ENCODE measurements around the gene CNTN1. TPM values are rescaled to one million over a fixed set of nuclear protein-coding genes. Genes with fewer than 3 reads are reported as not detected.

CNTN1 gene
- total RNA-seq, 1 experiment from 2014 or later = not detected

- no peak for DNase-seq
- Histone ChIP-seq H3K36me3 (no peaks in the 10 kb centered on the region), H3K9me3 (no peaks in the 10 kb centered on the region; the same call in 1 of the 2 replicates), H3K4me3 (no peak overlapping the region), H3K27me3 (no peaks in the 10 kb centered on the region; the same call in 1 of the 2 replicates)
These were observed 319.7 kb downstream of the CNTN1 start for GRCh38 chr12:41011939-41012338.

- Histone ChIP-seq H3K9me3 (no peaks in the 10 kb centered on the region; the same call in 1 of the 2 replicates), H3K27me3 (no peaks in the 10 kb centered on the region; the same call in 1 of the 2 replicates), H3K36me3 (no peaks in the 10 kb centered on the region), H3K4me3 (no peak overlapping the region)
- DNase-seq = no peak
These were observed 321.8 kb downstream of the CNTN1 start for GRCh38 chr12:41013881-41014642.

GRCh38 chr12:41014643-41015020 lies 322.4 kb downstream of the CNTN1 start:
- DNase-seq = no peak
- Histone ChIP-seq H3K36me3 (no peaks in the 10 kb centered on the region), H3K9me3 (no peaks in the 10 kb centered on the region; the same call in 1 of the 2 replicates), H3K4me3 (no peak overlapping the region), H3K27me3 (no peaks in the 10 kb centered on the region; the same call in 1 of the 2 replicates)

GRCh38 chr12:41018010-41018409 lies 325.8 kb downstream of the CNTN1 start:
- no peak overlapping the region for H3K4me3 ChIP-seq
- H3K36me3 ChIP-seq = no peaks in the 10 kb centered on the region
- no peak for DNase-seq
- H3K27me3 ChIP-seq = no peaks in the 10 kb centered on the region; the same call in 1 of the 2 replicates
- no peaks in the 10 kb centered on the region for H3K9me3 ChIP-seq

GRCh38 chr12:41019461-41019860 lies 327.2 kb downstream of the CNTN1 start:
- Histone ChIP-seq H3K36me3 (no peaks in the 10 kb centered on the region), H3K4me3 (no peak overlapping the region), H3K27me3 (no peaks in the 10 kb centered on the region; the same call in 1 of the 2 replicates)

GRCh38 chr12:41023836-41024235 lies 331.6 kb downstream of the CNTN1 start:
- no peaks in the 10 kb centered on the region for H3K9me3 ChIP-seq
- H3K36me3 ChIP-seq = no peaks in the 10 kb centered on the region
- H3K27me3 ChIP-seq = no peaks in the 10 kb centered on the region
- no peak overlapping the region for H3K4me3 ChIP-seq
- DNase-seq = no peak

More at GRCh38 chr12:41019461-41019860, 327.2 kb downstream of the CNTN1 start:
- no peak for DNase-seq
- no peaks in the 10 kb centered on the region for H3K9me3 ChIP-seq

GRCh38 chr12:41026151-41026550 lies 333.9 kb downstream of the CNTN1 start:
- no peaks in the 10 kb centered on the region for H3K27me3 ChIP-seq
- no peak for DNase-seq
- H3K36me3 ChIP-seq = no peaks in the 10 kb centered on the region
- no peaks in the 10 kb centered on the region for H3K9me3 ChIP-seq
- no peak overlapping the region for H3K4me3 ChIP-seq

- H3K27me3 ChIP-seq = no peaks in the 10 kb centered on the region
- no peak for DNase-seq
- H3K36me3 ChIP-seq = no peaks in the 10 kb centered on the region
- H3K9me3 ChIP-seq = no peaks in the 10 kb centered on the region
- no peak overlapping the region for H3K4me3 ChIP-seq
These were observed 340.1 kb downstream of the CNTN1 start for GRCh38 chr12:41032386-41032785.

- no peak for DNase-seq
- Histone ChIP-seq H3K36me3 (no peaks in the 10 kb centered on the region), H3K27me3 (no peaks in the 10 kb centered on the region), H3K4me3 (no peak overlapping the region), H3K9me3 (no peaks in the 10 kb centered on the region)
These were observed 342.4 kb downstream of the CNTN1 start for GRCh38 chr12:41034686-41035085.

GRCh38 chr12:41039461-41039860 lies 347.2 kb downstream of the CNTN1 start:
- H3K9me3 ChIP-seq = no peaks in the 10 kb centered on the region
- H3K36me3 ChIP-seq = no peaks in the 10 kb centered on the region
- no peak overlapping the region for H3K4me3 ChIP-seq
- no peaks in the 10 kb centered on the region for H3K27me3 ChIP-seq
- DNase-seq = no peak

GRCh38 chr12:41045509-41045908 lies 353.3 kb downstream of the CNTN1 start:
- Histone ChIP-seq H3K36me3 (no peaks in the 10 kb centered on the region), H3K4me3 (no peak overlapping the region), H3K9me3 (no peaks in the 10 kb centered on the region), H3K27me3 (no peaks in the 10 kb centered on the region)
- DNase-seq = no peak

GRCh38 chr12:41049033-41049432 lies 356.8 kb downstream of the CNTN1 start:
- Histone ChIP-seq H3K36me3 (no peaks in the 10 kb centered on the region), H3K4me3 (no peak overlapping the region), H3K9me3 (no peaks in the 10 kb centered on the region), H3K27me3 (no peaks in the 10 kb centered on the region)
- DNase-seq = no peak

GRCh38 chr12:41051954-41052353 lies 359.7 kb downstream of the CNTN1 start:
- H3K4me3 ChIP-seq = no peak overlapping the region
- no peaks in the 10 kb centered on the region for H3K9me3 ChIP-seq
- H3K27me3 ChIP-seq = no peaks in the 10 kb centered on the region
- no peak for DNase-seq
- H3K36me3 ChIP-seq = no peaks in the 10 kb centered on the region

GRCh38 chr12:41052441-41052840 lies 360.2 kb downstream of the CNTN1 start:
- no peak for DNase-seq
- Histone ChIP-seq H3K36me3 (no peaks in the 10 kb centered on the region), H3K9me3 (no peaks in the 10 kb centered on the region), H3K27me3 (no peaks in the 10 kb centered on the region), H3K4me3 (no peak overlapping the region)

- Histone ChIP-seq H3K36me3 (no peaks in the 10 kb centered on the region), H3K4me3 (no peak overlapping the region), H3K9me3 (no peaks in the 10 kb centered on the region), H3K27me3 (no peaks in the 10 kb centered on the region)
- no peak for DNase-seq
These were observed 360.8 kb downstream of the CNTN1 start for GRCh38 chr12:41053046-41053445.

GRCh38 chr12:41055875-41056577 lies 363.8 kb downstream of the CNTN1 start:
- Histone ChIP-seq H3K4me3 (no peak overlapping the region), H3K27me3 (no peaks in the 10 kb centered on the region), H3K9me3 (no peaks in the 10 kb centered on the region), H3K36me3 (no peaks in the 10 kb centered on the region)
- DNase-seq = no peak

- H3K27me3 ChIP-seq = no peaks in the 10 kb centered on the region
- no peaks in the 10 kb centered on the region for H3K36me3 ChIP-seq
- no peak for DNase-seq
- no peaks in the 10 kb centered on the region for H3K9me3 ChIP-seq
- H3K4me3 ChIP-seq = no peak overlapping the region
These were observed 366.0 kb downstream of the CNTN1 start for GRCh38 chr12:41058266-41058665.

- DNase-seq = no peak
- no peaks in the 10 kb centered on the region for H3K9me3 ChIP-seq
- H3K36me3 ChIP-seq = no peaks in the 10 kb centered on the region
- no peak overlapping the region for H3K4me3 ChIP-seq
- no peaks in the 10 kb centered on the region for H3K27me3 ChIP-seq
These were observed 369.0 kb downstream of the CNTN1 start for GRCh38 chr12:41061192-41061591.
